Tibial nerve (tissue), 3 donors: ENCODE data around the gene EGLN3.

Experiments
- CTCF ChIP-seq, 5 experiments: fragments of 200-600 bp in 3 of 5; fragments of 450-650 bp in 2 of 5; sonication (generic) in 3 of 5; IDR thresholded peaks; one replicate each; pipeline ENCODE4 v1.5.1; 2016 to 2019; ENCODE audit warnings: antibody characterized with exemption in 5 of 5, mild to moderate bottlenecking in 3 of 5, moderate library complexity in 2 of 5
- POLR2A ChIP-seq, 2 donors: fragments of 450-650 bp; IDR thresholded peaks; one replicate each; pipeline ENCODE4 v1.6.1; 2017; ENCODE audit warnings: antibody characterized with exemption in 2 of 2, mild to moderate bottlenecking in 2 of 2, moderate library complexity in 2 of 2

DNA sequence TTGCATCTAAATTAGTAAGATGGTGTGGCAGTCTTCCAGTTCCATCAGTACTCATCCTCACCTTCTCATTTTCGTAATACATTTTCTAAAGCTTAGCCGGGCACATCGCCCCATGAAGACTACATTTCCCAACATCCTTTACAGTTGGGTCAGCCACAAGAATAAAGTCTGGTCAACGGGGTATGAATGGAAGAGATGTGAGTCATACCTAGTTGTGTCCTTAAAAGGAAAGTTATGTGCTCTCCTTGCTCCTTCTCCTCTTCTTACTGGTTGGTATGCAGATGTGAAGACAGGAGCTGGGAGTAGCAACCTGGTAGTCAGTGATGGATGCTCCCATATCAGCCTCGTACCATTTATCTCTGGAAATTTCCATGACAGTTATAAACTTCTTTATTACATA, 35.9 kb upstream of the EGLN3 start:
- TF ChIP-seq CTCF (IDR thresholded peaks at IDR 0.05): no peak
- no peak for TF ChIP-seq POLR2A (IDR thresholded peaks at IDR 0.05)
